ENCODE results near the gene ZDHHC14. TPM values are rescaled to one million over a fixed set of nuclear protein-coding genes. Genes with fewer than 3 reads are reported as not detected.
A peak's percentile ranks its signal among the peaks of the same experiment; 100 is the strongest.

ZDHHC14 gene
- total RNA-seq, 2 experiments from 2014 or later = 1.1 to 1.2 TPM

- no peak for DNase-seq
- CTCF ChIA-PET = no interaction called here
These were observed 55.4 kb downstream of the ZDHHC14 start for GRCh38 chr6:157436219-157436943.

DNA sequence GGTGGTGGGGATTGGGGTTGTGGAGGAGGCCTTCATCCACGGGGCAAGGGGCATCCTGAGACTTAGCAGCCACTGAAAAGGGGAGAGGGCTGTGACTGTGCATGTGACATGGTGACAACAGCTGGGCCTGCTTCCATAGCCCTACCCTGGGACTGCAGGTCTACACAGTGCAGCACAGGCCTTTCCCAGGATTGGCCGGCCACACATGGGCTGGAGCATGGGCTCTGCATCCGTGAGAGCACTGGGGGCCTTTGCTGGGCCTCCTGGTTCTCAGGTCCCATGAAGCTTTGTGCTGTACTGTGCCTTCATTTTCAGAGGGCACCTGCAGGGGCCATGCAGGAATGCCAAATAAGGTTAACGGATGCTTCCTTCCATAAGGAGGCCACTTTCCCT is 56.0 kb downstream of the ZDHHC14 start:
- H3K9me3 Mint-ChIP-seq = no peaks in the 10 kb centered on the region
- CTCF ChIA-PET = no interaction called here
- H3K27me3 Mint-ChIP-seq (ENCODE audit: low read depth) = peaks cover 3% of the 10 kb centered on the region
- DNase-seq = no peak
- no peak overlapping the region for H3K27ac Mint-ChIP-seq
- H3K36me3 Mint-ChIP-seq (ENCODE audit: low read depth) = no peaks in the 10 kb centered on the region
- intact Hi-C loops (cut with micrococcal nuclease) = no loop called here
- H3K4me1 Mint-ChIP-seq (ENCODE audit: low read depth) = peaks cover 9% of the 10 kb centered on the region
- no peak overlapping the region for H3K4me3 Mint-ChIP-seq

More at GRCh38 chr6:157436219-157436943, 55.4 kb downstream of the ZDHHC14 start:
- H3K4me1 Mint-ChIP-seq (ENCODE audit: low read depth) = peaks cover 9% of the 10 kb centered on the region
- H3K36me3 Mint-ChIP-seq (ENCODE audit: low read depth) = no peaks in the 10 kb centered on the region
- intact Hi-C loops (cut with micrococcal nuclease) = no loop called here
- H3K27ac Mint-ChIP-seq = no peak overlapping the region
- H3K4me3 Mint-ChIP-seq = no peak overlapping the region
- no peaks in the 10 kb centered on the region for H3K9me3 Mint-ChIP-seq
- H3K27me3 Mint-ChIP-seq (ENCODE audit: low read depth) = peaks cover 3% of the 10 kb centered on the region

DNA sequence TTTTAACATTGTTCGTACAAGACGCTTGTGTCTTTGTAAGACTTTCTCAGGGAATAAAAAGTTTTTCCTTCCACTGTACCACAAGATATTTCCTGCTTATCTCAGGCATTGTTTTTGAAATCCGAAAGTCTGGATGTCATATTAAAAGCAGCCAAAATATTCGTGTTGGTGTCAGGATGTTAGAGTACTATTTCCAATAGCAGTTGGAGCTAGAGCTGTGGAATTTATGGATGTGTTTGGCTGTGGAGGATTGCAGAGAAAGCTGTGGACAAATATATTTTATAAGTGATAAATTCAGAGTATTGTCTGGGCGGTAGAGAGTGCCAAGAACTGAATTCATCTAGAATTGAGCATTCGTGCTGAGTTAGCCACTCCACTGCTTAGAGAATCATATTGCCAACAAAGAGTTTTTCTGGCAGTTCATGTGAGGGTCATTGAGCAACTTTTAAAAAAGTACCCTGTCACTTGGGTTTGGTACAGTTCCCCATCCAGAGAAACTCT is 57.7 kb downstream of the ZDHHC14 start:
- no peak for DNase-seq
- peaks cover 19% of the 10 kb centered on the region for H3K4me1 Mint-ChIP-seq (ENCODE audit: low read depth)
- intact Hi-C loops (cut with micrococcal nuclease) = no loop called here
- H3K27me3 Mint-ChIP-seq (ENCODE audit: low read depth) = peaks cover 3% of the 10 kb centered on the region
- H3K27ac Mint-ChIP-seq = no peak overlapping the region
- CTCF ChIA-PET = no interaction called here
- H3K4me3 Mint-ChIP-seq = no peak overlapping the region
- H3K36me3 Mint-ChIP-seq (ENCODE audit: low read depth) = peaks cover 7% of the 10 kb centered on the region
- H3K9me3 Mint-ChIP-seq = peaks cover 9% of the 10 kb centered on the region

DNA sequence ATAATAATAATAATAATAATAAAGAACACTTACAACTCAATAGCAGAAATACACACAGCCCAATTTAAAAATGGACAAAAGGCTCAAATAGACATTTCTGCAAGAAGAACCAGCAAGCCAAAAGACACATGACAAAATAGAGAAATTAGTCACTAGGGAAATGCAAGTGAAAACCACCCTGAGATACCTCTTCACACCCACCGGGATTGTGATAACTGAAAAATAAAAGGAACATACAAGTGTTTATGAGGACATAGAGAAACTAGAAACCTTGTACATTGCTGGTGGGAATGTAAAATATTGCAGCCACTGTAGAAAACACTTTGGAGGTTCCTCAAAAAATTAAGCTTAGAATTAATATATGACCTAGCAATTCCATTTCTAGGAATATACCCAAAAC is 59.2 kb downstream of the ZDHHC14 start:
- intact Hi-C loops (cut with micrococcal nuclease) = no loop called here
- H3K36me3 Mint-ChIP-seq (ENCODE audit: low read depth) = peaks cover 7% of the 10 kb centered on the region
- DNase-seq = no peak
- CTCF ChIA-PET = interaction anchor here (1.1 kb wide), 1 partner anchor 125 kb away, joined by 3 read pairs; no protein-coding TSS in a partner anchor
- H3K27ac Mint-ChIP-seq = no peak overlapping the region
- no peak overlapping the region for H3K4me3 Mint-ChIP-seq
- H3K4me1 Mint-ChIP-seq (ENCODE audit: low read depth) = peaks cover 20% of the 10 kb centered on the region
- peaks cover 9% of the 10 kb centered on the region for H3K9me3 Mint-ChIP-seq
- H3K27me3 Mint-ChIP-seq (ENCODE audit: low read depth) = peaks cover 3% of the 10 kb centered on the region

DNA sequence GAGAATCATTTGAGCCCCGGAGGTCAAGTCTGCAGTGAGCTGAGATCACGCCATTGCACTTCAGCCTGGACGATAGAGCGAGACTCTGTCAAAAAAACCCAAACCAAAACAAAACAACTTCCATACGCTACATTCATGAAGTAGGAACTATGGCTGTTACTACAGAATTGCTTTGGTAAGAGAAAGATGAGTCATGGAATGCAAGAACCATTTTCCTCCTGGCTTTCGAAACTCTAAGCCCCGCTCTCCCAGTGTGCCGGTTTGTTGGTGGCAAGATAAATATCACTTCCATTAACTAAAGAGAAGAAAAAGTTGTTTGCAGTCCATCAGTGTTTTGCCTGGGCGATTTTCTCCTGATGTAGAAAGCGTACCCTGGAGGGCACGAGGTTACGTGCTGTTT is 61.3 kb downstream of the ZDHHC14 start:
- no peak for DNase-seq
- Mint-ChIP-seq H3K9me3 (peaks cover 9% of the 10 kb centered on the region), H3K36me3 (ENCODE audit: low read depth) (peaks cover 7% of the 10 kb centered on the region), H3K27ac (no peak overlapping the region), H3K27me3 (ENCODE audit: low read depth) (peaks cover 3% of the 10 kb centered on the region), H3K4me3 (no peak overlapping the region), H3K4me1 (ENCODE audit: low read depth) (peaks cover 20% of the 10 kb centered on the region)
- intact Hi-C loops (cut with micrococcal nuclease) = no loop called here
- CTCF ChIA-PET = no interaction called here

- intact Hi-C loops (cut with micrococcal nuclease) = no loop called here
- no peak overlapping the region for H3K27ac Mint-ChIP-seq
- peaks cover 3% of the 10 kb centered on the region for H3K27me3 Mint-ChIP-seq (ENCODE audit: low read depth)
- CTCF ChIA-PET = interaction anchor here (0.8 kb wide), 1 partner anchor 14 kb away, joined by 3 read pairs; no protein-coding TSS in a partner anchor
- H3K4me1 Mint-ChIP-seq (ENCODE audit: low read depth) = peaks cover 20% of the 10 kb centered on the region
- peaks cover 7% of the 10 kb centered on the region for H3K36me3 Mint-ChIP-seq (ENCODE audit: low read depth)
- no peak overlapping the region for H3K4me3 Mint-ChIP-seq
- peak; percentile 39 for DNase-seq
- H3K9me3 Mint-ChIP-seq = peaks cover 9% of the 10 kb centered on the region
These were observed 62.2 kb downstream of the ZDHHC14 start for GRCh38 chr6:157443066-157443800.

- H3K9me3 Mint-ChIP-seq = peaks cover 9% of the 10 kb centered on the region
- CTCF ChIA-PET = no interaction called here
- intact Hi-C loops (cut with micrococcal nuclease) = no loop called here
- H3K27me3 Mint-ChIP-seq (ENCODE audit: low read depth) = no peaks in the 10 kb centered on the region
- no peak for DNase-seq
- H3K36me3 Mint-ChIP-seq (ENCODE audit: low read depth) = peaks cover 7% of the 10 kb centered on the region
- no peak overlapping the region for H3K4me3 Mint-ChIP-seq
- peaks cover 16% of the 10 kb centered on the region for H3K4me1 Mint-ChIP-seq (ENCODE audit: low read depth)
- no peak overlapping the region for H3K27ac Mint-ChIP-seq
These were observed 64.5 kb downstream of the ZDHHC14 start for GRCh38 chr6:157445277-157446009.

DNA sequence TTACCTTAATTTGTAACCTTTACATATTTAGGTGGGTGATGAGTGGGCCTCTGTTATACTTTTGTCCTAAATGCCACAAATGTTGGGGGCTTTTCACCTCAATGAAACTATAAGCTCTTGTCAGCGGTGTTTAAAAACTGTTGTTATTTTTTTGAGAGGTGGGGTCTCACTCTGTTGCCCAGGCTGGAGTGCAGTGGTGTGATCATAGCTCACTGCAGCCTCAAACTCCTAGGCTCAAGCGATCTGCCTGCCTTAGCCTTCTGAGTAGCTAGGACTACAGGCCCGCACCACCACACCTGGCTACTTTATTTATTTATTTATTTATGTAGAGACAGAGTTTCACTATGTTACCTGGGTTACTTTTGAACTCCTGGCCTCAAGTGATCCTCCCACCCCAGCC is 66.7 kb downstream of the ZDHHC14 start:
- H3K27ac Mint-ChIP-seq = no peak overlapping the region
- peaks cover 6% of the 10 kb centered on the region for H3K9me3 Mint-ChIP-seq
- H3K27me3 Mint-ChIP-seq (ENCODE audit: low read depth) = no peaks in the 10 kb centered on the region
- CTCF ChIA-PET = no interaction called here
- intact Hi-C loops (cut with micrococcal nuclease) = no loop called here
- no peak overlapping the region for H3K4me3 Mint-ChIP-seq
- H3K36me3 Mint-ChIP-seq (ENCODE audit: low read depth) = peaks cover 5% of the 10 kb centered on the region
- peaks cover 10% of the 10 kb centered on the region for H3K4me1 Mint-ChIP-seq (ENCODE audit: low read depth)
- no peak for DNase-seq

GRCh38 chr6:157449610-157450009 is 68.6 kb downstream of the ZDHHC14 start:
- no peaks in the 10 kb centered on the region for H3K4me1 Mint-ChIP-seq (ENCODE audit: low read depth)
- H3K27ac Mint-ChIP-seq = no peak overlapping the region
- no peak overlapping the region for H3K4me3 Mint-ChIP-seq
- H3K27me3 Mint-ChIP-seq (ENCODE audit: low read depth) = peaks cover 2% of the 10 kb centered on the region
- no peak for DNase-seq
- intact Hi-C loops (cut with micrococcal nuclease) = no loop called here
- no peaks in the 10 kb centered on the region for H3K36me3 Mint-ChIP-seq (ENCODE audit: low read depth)
- CTCF ChIA-PET = no interaction called here
- H3K9me3 Mint-ChIP-seq = no peaks in the 10 kb centered on the region

DNA sequence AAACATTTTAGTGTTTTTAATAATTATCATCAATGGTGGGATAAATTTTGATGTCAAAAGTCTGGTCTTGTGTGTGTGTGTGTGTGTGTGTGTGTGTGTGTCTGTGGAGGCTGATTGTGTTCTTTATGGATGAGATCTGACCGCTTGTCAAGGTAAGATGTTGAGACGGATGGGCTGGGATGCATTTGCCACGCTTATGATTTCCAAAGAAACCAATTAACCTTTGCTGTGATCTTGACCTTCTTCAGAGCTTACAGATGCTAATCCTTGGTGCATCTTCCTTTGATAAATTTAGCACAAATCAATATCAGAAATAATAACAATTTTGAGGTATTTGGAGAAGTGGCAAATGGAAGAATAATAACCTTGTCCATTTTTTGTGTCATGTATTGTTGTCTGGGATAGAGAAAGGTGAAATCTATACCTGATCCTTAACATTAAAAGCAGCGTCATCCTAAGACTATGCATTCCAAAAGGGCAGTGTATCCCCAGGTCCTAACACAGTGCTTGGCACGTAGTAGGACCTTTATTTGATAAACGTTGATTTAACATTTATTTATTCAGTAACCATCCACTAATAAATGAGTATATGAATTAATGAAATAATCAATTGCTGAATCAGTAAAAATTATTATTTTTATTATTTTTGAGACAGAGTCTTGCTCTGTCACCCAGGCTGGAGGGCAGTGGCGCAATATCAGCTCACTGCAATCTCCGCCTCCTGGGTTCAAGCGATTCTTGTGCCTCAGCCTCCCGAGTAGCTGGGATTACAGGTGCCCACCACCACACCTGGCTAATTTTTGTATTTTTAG is 70.1 kb downstream of the ZDHHC14 start:
- H3K27ac Mint-ChIP-seq = no peak overlapping the region
- H3K27me3 Mint-ChIP-seq (ENCODE audit: low read depth) = peaks cover 2% of the 10 kb centered on the region
- no peaks in the 10 kb centered on the region for H3K36me3 Mint-ChIP-seq (ENCODE audit: low read depth)
- CTCF ChIA-PET = no interaction called here
- H3K4me1 Mint-ChIP-seq (ENCODE audit: low read depth) = peaks cover 3% of the 10 kb centered on the region
- DNase-seq = no peak
- no peaks in the 10 kb centered on the region for H3K9me3 Mint-ChIP-seq
- intact Hi-C loops (cut with micrococcal nuclease) = no loop called here
- no peak overlapping the region for H3K4me3 Mint-ChIP-seq

GRCh38 chr6:157452096-157452495 is 71.1 kb downstream of the ZDHHC14 start:
- H3K4me1 Mint-ChIP-seq (ENCODE audit: low read depth) = peaks cover 9% of the 10 kb centered on the region
- CTCF ChIA-PET = no interaction called here
- DNase-seq = no peak
- peaks cover 2% of the 10 kb centered on the region for H3K27me3 Mint-ChIP-seq (ENCODE audit: low read depth)
- H3K36me3 Mint-ChIP-seq (ENCODE audit: low read depth) = no peaks in the 10 kb centered on the region
- H3K9me3 Mint-ChIP-seq = no peaks in the 10 kb centered on the region
- H3K4me3 Mint-ChIP-seq = no peak overlapping the region
- H3K27ac Mint-ChIP-seq = no peak overlapping the region
- intact Hi-C loops (cut with micrococcal nuclease) = no loop called here

- no peak overlapping the region for H3K4me3 Mint-ChIP-seq
- intact Hi-C loops (cut with micrococcal nuclease) = no loop called here
- CTCF ChIA-PET = no interaction called here
- no peak overlapping the region for H3K27ac Mint-ChIP-seq
- no peak for DNase-seq
- no peaks in the 10 kb centered on the region for H3K9me3 Mint-ChIP-seq
- H3K4me1 Mint-ChIP-seq (ENCODE audit: low read depth) = peaks cover 11% of the 10 kb centered on the region
- H3K27me3 Mint-ChIP-seq (ENCODE audit: low read depth) = peaks cover 2% of the 10 kb centered on the region
- no peaks in the 10 kb centered on the region for H3K36me3 Mint-ChIP-seq (ENCODE audit: low read depth)
These were observed 72.1 kb downstream of the ZDHHC14 start for GRCh38 chr6:157453131-157453530.
